ENCODE data around the gene YKT6. TPM values are rescaled to one million over a fixed set of nuclear protein-coding genes. Genes with fewer than 3 reads are reported as not detected.

YKT6 gene
- total and polyA plus RNA-seq, 2 donors (not counting 3 experiments of a cell fraction or from before 2014, with no cell fraction given): 117 to 120 TPM

GRCh38 chr7:44211126-44211675 lies 10.4 kb downstream of the YKT6 start:
- intact Hi-C loops (cut with micrococcal nuclease) (no loop called here), dilution Hi-C loops (cut with MboI; ENCODE audit: extremely low pct_ligation_motif_present, low sequenced_read_pairs) (no loop called here)
- no peak overlapping the region for H3K4me2 ChIP-seq (ENCODE audit: insufficient read depth, low read length)
- no peaks in the 10 kb centered on the region for H3K79me2 ChIP-seq (ENCODE audit: control insufficient read depth, insufficient read depth, low read length)
- FAIRE-seq: no peak
- ChIA-PET CTCF (no interaction called here), POLR2A (no interaction called here)
- H3K9me1 ChIP-seq (replicated peaks; ENCODE audit: control insufficient read depth, extremely low read depth, insufficient read depth, low read length): no peaks in the 10 kb centered on the region
- H3K36me3 ChIP-seq (ENCODE audit: control insufficient read depth in 2 of 2, extremely low read depth in 1 of 2, insufficient read depth in 2 of 2, low read length in 2 of 2): peaks cover 18 to 55% of the 10 kb centered on the region in 2 experiments
- H3K4me1 ChIP-seq (ENCODE audit: control insufficient read depth, extremely low read depth, insufficient read depth, low read length): no peaks in the 10 kb centered on the region
- H3K27me3 ChIP-seq (ENCODE audit: control insufficient read depth in 2 of 2, insufficient read depth in 2 of 2, low read length in 2 of 2): no peaks in the 10 kb centered on the region
- no peak for DNase-seq (ENCODE audit: low read depth, low spot score)
- H4K20me1 ChIP-seq (replicated peaks; ENCODE audit: control insufficient read depth, extremely low read depth, insufficient read depth, low read length): no peaks in the 10 kb centered on the region
- H3K4me3 ChIP-seq (replicated peaks in 1 of 3; ENCODE audit: insufficient read depth in 1 of 3, low read depth in 1 of 3, low read length in 3 of 3): no peak overlapping the region
- no peak overlapping the region for H3K9ac ChIP-seq (replicated peaks; ENCODE audit: extremely low read depth, insufficient read depth, low read length)
- no TSS peak for BruUV-seq (replicated peaks)
- H2AFZ ChIP-seq (ENCODE audit: low read depth, low read length): no peak overlapping the region
- H3K27ac ChIP-seq (ENCODE audit: insufficient read depth, low read depth, low read length): no peak overlapping the region
- TF ChIP-seq POLR2AphosphoS5 (IDR thresholded peaks at IDR 0.05; ENCODE audit: insufficient read depth, low read depth, low read length): no peak
- no peak for TF ChIP-seq MYC (IDR thresholded peaks at IDR 0.05; ENCODE audit: low read depth, low read length)
- TF ChIP-seq POLR2A (IDR thresholded peaks at IDR 0.05; ENCODE audit: low read depth, low read length): no peak
- TF ChIP-seq EZH2 (IDR thresholded peaks at IDR 0.05; ENCODE audit: borderline replicate concordance, low read depth, low read length, severe bottlenecking): no peak
- no peak for TF ChIP-seq FOS (IDR thresholded peaks at IDR 0.05; ENCODE audit: borderline replicate concordance, insufficient read depth, low read length)
- TF ChIP-seq JUN (IDR thresholded peaks at IDR 0.05; ENCODE audit: borderline replicate concordance, insufficient read depth, insufficient read length, low read depth): no peak
- no peak for TF ChIP-seq MAX (IDR thresholded peaks at IDR 0.05; ENCODE audit: insufficient read depth, insufficient read length)
- TF ChIP-seq CTCF (IDR thresholded peaks at IDR 0.05; ENCODE audit: extremely low read depth in 1 of 2, insufficient read depth in 1 of 2, low read depth in 1 of 2, low read length in 2 of 2): no peak
- TF ChIP-seq GATA2 (IDR thresholded peaks at IDR 0.05; ENCODE audit: insufficient read depth, insufficient read length, low read depth, low read length): no peak
- H3K9me3 ChIP-seq (replicated peaks; ENCODE audit: control insufficient read depth, insufficient read depth, low read length): no peaks in the 10 kb centered on the region

Data from endothelial cell of umbilical vein (primary cell).